NCI-H446 treated with DMSO at 0.1 percent for 48 hours (cell line): ENCODE data around the gene SUN1.
"Not testable (repeated sequence)": the region's sequence is repeated elsewhere in the genome, so short reads cannot be mapped to it uniquely, and the experiment has no call there.

Experiments
- DNase-seq: peaks from one replicate; lab custom pipeline; 2025; lab: John Stamatoyannopoulos, UW

The SUN1 gene, protein sequence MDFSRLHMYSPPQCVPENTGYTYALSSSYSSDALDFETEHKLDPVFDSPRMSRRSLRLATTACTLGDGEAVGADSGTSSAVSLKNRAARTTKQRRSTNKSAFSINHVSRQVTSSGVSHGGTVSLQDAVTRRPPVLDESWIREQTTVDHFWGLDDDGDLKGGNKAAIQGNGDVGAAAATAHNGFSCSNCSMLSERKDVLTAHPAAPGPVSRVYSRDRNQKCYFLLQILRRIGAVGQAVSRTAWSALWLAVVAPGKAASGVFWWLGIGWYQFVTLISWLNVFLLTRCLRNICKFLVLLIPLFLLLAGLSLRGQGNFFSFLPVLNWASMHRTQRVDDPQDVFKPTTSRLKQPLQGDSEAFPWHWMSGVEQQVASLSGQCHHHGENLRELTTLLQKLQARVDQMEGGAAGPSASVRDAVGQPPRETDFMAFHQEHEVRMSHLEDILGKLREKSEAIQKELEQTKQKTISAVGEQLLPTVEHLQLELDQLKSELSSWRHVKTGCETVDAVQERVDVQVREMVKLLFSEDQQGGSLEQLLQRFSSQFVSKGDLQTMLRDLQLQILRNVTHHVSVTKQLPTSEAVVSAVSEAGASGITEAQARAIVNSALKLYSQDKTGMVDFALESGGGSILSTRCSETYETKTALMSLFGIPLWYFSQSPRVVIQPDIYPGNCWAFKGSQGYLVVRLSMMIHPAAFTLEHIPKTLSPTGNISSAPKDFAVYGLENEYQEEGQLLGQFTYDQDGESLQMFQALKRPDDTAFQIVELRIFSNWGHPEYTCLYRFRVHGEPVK

DNA sequence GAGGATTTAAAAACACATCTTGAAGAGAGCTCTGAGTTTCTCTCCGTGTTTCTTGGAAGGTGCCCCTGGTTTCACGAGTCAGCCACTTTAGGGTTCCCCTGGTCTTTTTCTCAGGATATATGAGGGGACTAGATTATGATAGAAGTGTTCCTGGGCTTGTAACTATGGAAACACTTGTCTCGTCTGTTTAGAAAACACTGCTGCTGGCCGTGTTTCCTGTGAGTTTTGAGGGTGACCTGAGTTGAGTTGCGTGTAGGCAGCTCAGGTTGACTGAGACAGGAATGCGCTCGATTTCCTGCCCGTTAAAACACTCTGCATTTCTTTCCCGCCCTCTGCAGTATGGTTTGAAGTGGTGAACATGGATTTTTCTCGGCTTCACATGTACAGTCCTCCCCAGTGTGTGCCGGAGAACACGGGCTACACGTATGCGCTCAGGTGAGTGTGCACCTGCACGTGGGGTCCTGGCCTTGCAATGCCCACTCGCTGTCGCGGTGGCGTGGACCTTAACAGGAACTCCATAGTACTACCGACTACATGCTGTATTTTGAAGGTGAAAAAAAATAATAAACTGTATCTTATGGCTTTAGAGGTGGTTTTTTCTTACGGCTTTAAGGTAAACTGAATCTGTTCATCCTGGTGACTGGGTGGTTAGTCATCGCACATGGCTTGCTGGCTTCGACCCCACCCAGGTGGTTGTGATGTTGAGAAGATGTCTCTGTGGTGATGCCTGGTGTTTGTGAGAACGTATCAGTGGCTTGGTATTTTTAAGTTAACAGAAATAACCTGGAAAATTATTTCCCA lies at the start of gene SUN1:
Gene SUN1 (plus strand): TSS at position 310 of the 801 bp plus-strand sequence. CDS start 49 bp downstream, at position 359.
- DNase-seq: no peak

DNA sequence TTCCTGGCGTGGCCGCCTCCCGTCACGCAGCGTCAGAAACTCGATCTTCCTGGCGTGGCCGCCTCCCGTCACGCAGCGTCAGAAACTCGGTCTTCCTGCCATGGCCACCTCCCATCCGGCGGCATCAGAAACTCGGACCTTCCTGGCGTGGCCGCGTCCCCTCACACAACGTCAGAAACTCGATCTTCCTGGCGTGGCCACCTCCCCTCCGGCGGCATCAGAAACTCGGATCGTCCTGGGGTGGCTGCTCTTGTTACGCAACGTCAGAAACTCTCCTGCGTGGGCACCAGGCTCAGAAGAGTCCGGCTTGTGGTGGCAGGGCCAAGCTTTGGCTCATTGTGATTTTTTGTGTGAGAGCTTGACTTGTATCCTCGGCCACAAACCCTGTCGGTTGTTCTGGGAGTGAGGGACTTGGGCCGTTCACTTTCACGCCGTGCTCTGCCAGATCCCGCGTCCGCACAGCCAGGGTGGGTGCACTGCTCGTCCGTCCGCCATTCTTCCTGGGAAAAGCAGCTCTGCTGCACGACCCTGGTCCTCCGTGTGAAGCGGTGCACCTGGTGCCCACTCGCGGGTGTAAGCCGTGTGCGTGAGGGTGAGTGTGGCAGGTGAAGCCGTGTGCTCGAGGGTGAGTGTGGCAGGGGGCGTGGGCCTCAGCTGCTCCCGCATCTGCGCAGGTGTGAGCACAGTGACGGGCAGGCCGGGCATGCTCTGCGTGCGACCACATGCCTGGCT lies 49.4 kb upstream of the SUN1 start:
- DNase-seq: no peak

DNA sequence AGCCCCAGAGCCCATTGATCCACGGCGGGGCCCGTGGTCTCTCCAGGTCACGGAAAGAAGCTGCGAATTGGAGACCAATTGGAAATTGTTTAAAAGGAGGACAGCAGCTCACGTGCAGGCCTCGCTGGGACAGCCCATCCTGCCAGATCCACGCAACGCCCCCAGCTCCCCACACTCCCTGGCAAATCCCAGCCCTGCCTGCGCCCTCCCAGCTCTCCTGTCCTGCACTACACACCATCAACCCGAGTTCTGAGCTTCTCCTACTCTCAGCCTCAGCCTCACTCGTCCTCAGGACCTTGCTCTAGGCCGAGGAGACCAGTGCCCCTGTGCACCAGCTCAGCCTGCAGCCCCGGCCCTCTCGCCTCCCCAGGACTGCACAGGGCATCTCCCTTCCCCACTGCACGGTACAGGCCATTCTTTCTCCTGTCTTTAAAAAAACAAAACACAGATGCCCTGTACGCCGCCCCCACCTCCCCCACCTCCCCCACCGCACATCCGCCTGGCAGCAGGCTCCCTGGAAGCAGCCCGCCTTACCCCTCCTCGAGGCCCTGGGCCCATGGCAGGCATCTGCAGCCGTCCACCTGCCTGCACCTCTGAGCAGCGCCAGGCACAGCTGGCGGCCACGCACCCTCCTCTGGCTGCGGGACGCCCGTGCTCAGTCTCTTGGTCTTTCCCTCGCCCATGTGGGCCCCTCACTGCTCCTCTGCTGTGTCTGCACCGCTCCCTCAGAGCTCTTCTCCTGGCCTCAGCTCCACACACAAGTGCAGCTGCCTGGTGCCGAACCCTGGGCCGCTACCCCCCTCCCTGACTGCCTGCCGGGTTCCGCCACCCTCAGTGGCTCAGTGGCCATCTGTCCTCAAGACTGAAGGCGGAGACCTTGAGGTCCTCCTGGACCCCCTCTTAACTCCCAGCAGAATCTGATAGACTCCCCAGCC lies 48.5 kb upstream of the SUN1 start:
- no peak for DNase-seq

DNA sequence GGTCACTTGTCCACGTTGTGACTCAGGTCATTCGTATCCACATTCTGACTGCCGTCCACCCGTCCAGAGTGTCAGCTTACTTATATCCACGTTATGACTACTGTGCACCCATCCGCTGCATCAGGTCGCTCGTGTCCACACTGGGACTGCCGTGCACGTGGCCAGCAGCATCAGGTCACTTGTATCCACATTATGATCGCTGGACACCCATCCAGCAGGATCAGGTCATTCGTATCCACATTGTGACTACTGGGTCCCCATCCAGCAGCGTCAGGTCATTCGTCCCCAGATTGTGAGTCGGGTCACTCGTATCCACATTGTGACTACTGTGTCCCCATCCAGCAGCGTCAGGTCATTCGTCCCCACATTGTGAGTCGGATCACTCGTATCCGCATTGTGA lies 47.3 kb upstream of the SUN1 start:
- DNase-seq: no peak

- DNase-seq: no peak
These were observed 46.9 kb upstream of the SUN1 start for GRCh38 chr7:785416-785815.

DNA sequence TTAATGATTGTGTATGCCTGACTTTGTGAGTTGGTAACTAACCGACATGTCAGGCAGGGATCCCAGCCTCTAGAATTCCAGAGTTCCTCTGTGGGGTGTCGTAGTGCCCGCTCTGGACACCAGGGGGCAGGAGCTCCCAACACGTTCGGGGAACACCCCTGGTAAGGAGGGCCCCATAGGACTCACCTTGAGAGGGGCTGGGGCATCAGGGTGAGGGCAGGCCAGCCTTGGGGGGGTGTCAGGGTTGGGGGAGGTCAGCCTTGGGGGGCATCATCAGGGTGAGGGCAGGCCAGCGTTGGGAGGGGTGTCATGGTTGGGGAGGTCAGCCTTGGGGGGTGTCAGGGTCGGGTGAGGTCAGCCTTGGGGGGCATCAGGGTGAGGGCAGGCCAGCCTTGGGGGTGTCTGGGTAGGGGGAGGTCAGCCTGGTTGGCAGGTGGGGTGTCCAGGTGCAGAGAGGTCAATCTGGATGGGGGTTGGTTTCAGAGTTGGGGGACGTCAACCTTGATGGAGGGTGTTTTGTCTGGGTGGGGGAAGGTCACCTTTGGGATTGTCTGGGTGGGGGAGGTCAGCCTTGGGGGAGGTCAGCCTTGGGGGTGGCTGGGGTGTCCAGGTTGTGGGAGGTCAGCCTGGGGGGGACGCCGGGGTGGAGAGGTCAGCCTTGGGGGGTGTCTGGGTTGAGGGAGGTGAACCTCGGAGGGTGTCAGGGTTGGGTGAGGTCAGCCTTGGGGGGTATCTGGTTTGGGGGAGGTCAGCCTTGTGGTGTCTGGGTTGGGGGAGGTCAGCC lies 45.6 kb upstream of the SUN1 start:
- peak; percentile 1 for DNase-seq

DNA sequence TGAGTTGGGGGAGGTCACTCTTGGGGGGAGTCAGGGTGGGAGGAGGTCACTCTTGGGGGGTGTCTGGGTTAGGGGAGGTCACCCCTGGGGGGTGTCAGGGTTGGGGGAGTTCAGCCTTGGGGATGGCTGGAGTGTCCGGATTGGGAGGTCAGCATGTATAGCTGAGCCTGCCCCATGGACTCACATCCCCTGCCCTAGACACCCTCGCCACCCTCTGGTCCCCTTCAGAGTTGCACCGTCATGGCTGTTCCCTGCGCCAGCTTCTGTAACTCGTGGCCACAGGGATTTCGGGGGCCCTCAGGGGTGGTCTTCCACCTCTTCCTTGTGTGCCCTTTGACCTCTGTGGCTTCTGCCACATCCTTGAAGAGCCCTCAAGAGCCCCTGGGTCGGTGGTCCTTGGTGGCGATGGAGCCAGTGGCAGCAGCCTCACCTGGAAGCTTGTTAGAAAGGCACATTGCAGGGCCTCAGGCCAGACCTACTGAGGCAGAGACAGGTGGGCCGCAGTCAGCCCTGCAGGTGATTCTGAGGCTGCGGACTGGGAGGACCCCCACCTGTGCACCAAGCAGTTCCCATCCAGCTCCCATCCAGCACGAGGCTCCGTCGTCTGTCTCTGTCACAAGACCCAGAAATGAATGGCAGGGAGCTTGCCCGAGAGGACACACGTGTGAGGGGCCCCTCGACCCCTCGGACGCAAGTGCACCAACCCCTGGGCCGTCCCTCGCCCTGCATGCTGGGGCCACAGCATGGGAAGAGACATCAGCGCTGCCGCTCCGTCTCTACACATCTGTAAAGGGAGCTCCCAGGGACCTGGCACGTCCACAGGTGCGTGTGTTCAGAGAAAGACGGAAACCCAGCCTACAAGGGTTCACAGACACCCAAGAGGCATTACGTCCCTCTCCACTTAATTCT lies 44.7 kb upstream of the SUN1 start:
- DNase-seq: no peak

- no peak for DNase-seq
These were observed 40.8 kb upstream of the SUN1 start for GRCh38 chr7:791519-791918.

DNA sequence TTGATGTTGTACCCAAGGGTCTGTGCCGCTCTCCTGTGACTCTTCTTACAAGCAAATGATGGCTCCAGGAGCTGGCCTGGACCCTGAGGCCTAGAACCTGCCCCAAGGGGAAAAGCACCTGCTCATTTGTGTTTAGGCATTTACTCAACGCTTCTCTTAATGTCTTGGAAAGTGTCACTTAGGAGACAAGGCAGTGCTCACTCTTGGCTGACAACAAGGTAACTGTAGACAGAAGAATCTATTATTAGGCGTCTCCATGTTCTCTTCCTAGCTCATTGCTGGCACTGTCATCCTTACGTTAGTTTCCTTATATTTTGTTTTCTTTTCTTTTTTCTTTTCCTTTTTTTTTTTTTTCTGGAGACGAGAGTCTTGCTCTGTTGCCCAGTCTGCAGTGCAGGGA lies 38.1 kb upstream of the SUN1 start:
- no peak for DNase-seq

DNA sequence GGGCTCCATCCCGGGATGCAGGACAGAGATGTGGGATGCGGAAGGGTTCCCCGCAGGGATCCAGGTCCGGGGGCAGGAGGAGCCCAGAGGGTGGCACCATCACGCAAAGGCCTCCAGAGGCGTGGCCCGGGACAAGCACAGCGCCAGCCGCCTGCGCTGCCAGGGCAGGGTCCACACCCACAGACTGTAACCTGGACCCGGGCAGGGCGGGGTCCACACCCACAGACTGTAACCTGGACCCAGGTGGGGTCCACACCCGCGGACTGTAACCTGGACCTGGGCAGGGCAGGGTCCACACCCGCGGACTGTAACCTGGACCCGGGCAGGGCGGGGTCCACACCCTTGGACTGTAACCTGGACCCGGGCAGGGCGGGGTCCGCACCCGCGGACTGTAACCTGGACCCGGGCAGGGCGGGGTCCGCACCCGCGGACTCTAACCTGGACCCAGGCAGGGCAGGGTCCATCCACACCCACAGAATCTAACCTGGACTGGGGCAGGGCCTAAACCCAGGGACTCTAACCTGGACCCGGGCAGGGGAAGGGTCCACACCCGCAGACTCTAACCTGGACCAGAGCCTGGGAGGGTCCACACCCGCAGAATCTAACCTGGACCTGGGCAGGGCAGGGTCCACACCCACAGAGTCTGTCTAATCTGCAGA lies 37.5 kb upstream of the SUN1 start:
- no peak for DNase-seq

DNA sequence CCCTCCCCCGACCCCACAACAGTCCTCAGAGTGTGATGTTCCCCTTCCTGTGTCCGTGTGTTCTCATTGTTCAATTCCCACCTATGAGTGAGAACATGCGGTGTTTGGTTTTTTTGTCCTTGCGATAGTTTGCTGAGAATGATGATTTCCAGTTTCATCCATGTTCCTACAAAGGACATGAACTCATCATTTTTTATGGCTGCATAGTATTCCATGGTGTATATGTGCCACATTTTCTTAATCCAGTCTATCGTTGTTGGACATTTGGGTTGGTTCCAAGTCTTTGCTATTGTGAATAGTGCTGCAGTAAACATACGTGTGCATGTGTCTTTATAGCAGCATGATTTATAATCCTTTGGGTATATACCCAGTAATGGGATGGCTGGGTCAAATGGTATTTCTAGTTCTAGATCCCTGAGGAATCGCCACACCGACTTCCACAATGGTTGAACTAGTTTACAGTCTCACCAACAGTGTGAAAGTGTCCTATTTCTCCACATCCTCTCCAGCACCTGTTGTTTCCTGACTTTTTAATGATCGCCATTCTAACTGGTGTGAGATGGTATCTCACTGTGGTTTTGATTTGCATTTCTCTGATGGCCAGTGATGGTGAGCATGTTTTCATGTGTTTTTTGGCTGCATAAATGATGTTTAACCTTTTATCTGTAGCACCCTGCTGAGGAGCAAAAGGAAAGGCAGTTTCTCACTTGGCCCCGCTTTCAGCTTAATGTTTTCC lies 35.7 kb upstream of the SUN1 start:
- DNase-seq: not testable (repeated sequence)

- DNase-seq: no peak
These were observed 33.3 kb upstream of the SUN1 start for GRCh38 chr7:798921-799470.

GRCh38 chr7:800692-801091 lies 31.6 kb upstream of the SUN1 start:
- DNase-seq: no peak

- not testable (repeated sequence) for DNase-seq
These were observed 30.9 kb upstream of the SUN1 start for GRCh38 chr7:801351-801750.

- no peak for DNase-seq
These were observed 30.3 kb upstream of the SUN1 start for GRCh38 chr7:801940-802381.

- no peak for DNase-seq
These were observed 29.6 kb upstream of the SUN1 start for GRCh38 chr7:802500-803242.
